Endothelial cell of hepatic sinusoid (primary cell): ENCODE measurements around the gene RAI14.
"Not testable (repeated sequence)": the region's sequence is repeated elsewhere in the genome, so short reads cannot be mapped to it uniquely, and the experiment has no call there.

ENCODE experiments used
- in situ Hi-C: cut with HindIII; loops from 2 replicates; pipeline ENCODE4 v1.10.0; 2017; ENCODE audit warnings: low sequenced_read_pairs

Gene RAI14

DNA sequence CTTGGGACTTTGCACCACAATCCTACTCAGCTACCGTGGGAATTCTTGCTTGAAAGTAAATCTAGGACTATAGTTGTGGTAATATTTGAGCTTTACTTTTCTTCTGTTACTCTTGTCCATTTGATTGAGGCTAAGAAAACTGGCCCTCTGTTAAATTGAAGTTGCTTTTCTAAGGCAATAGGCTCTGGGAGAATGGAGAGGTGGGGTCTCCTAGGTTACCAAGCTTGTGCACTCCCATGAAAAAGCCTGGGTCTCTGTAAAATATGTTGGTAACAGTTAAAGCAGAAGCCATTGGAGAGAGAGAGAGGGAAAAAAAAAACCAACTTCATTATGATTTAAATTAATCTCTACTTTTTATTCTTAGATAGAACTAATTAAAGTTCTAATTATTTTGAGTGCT, 68.6 kb downstream of the RAI14 start:
- in situ Hi-C loops: no loop called here

DNA sequence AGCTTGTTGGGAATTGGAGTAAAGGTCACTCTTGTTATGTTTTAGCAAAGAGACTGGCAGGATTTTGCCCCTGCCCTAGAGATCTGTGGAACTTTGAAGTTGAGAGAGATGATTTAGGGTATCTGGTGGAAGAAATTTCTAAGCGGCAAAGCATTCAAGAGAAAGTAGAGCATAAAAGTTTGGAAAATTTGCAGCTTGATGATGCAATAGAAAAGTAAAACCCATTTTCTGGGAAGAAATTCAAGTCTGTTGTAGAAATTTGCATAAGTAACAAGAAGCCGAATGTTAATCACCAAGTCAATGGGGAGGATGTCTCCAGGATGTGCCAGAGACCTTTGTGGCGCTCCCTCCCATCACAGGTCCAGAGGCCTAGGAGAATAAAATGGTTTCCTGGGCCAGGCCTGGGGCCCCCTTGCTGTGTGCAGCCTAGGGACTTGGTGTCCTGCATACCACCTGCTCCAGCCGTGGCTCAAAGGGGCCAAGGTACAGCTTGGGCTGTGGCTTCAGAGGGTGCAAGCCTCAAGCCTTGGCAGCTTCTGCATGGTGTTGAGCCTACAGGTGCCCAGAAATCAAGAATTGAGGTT, 71.1 kb downstream of the RAI14 start:
- in situ Hi-C loops: not testable (repeated sequence)

DNA sequence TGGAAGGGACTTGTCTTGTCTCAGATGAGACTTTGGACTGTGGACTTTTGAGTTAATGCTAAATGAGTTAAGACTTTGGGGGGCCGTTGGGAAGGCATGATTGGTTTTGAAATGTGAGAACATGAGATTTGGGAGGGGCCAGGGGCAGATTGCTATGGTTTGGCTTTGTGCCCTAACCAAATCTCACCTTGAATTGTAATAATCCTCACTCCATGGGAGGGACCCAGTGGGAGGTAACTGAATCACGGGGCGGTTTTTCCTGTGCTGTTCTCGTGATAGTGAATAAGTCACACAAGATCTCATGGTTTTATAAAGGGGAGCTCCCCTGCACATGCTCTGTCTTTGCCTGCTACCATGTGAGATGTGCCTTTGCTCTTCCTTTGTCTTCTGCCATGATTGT, 72.1 kb downstream of the RAI14 start:
- in situ Hi-C loops: no loop called here

DNA sequence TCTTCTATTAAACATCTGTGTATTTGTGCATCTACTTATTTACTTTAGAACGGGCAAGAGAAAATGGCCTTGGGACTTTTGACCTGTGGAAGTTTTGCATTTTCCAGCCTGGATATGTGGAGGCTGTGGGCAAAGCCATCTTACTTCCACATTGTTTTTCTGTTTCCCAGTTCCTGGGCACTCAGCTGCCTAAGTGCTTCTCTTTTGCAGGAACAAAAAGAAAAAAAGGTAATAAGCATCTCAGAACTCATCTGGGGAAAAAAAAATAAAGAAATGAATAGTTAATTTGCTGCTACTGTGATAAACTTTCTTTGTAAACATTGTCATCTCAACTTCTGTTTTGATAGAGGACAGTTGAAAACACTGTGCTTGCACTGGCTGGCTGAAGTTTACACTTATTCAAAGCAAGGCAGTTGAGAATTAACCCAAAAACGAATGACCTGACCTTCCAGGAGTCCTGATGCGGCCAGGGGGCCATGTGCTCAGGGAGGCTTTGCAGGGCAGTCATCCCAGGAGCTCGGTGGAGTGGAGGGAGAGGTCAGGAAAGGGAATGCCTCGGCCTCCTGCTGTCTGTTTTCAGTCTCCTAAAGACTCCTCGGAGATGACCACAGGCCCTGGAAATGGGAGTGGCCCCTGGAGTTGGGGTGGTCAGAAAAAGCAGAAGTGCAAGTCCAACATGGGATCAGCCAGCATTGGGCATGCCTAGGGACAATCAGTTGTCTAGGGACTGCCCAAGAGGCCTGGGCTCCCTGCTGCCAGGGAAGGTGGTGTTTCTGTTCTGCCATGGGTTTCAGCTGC, 75.5 kb downstream of the RAI14 start:
- in situ Hi-C loops: no loop called here

DNA sequence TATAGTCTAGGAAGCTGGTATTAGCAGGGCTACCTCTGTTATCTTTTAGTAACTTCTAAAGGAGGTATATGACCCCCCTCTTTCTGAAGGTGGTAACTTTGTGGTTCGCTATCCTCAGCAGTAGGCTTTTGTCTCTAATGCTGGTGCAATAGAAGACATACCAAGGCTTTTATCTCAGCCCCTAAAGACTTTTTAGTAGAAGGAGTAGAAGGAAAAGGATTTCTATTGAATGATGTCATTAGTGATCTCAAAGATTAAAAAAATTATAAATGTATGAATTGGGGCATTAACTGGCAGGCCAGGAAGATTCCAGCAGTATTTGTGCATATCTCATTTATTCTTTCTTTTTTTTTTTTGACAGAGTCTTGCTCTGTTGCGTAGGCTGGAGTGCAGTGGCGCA, 78.2 kb downstream of the RAI14 start:
- in situ Hi-C loops: no loop called here

DNA sequence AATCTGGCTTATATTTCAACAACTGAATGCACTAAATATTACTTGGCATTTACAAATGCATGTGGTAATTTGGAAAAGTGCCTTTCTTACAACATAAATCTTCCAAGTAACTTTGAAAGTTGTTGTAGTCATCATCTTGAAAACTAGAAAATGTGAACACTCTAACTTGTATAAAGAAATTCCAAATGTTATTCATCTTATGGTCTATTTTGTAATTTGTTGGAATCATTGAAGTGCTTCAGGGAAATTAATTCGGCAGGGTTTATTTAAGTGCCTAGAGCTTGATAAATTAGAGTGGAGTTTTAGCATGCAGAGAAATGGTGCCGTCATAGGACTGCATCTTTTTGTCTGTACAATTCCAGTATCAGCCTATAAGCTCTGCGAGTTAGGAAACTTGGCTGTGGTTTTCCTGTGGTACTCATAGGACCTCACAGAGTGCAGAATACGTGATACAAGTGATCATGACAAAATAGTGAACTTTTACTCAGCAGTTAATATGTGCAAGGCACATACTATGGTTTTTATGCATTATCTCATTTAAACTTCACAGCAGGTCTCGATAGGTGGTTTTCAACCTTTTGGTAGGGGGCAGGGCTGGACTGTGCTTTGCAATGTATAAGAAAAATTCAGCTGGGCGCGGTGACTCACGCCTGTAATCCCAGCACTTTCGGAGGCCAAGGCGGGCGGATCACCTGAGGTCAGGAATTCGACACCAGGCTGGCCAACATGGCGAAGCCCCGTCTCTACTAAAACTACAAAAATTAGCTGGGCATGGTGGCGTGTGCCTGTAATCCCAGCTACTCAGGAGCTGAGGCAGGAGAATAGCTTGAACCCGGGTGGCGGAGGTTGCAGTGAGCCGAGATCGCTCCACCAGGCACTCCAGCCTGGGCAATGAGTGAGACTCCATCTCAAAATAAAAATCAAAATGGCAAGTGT, 79.6 kb downstream of the RAI14 start:
- in situ Hi-C loops: loop anchor here (5.0 kb wide), 1 partner anchor 48 kb away; no protein-coding TSS in a partner anchor

DNA sequence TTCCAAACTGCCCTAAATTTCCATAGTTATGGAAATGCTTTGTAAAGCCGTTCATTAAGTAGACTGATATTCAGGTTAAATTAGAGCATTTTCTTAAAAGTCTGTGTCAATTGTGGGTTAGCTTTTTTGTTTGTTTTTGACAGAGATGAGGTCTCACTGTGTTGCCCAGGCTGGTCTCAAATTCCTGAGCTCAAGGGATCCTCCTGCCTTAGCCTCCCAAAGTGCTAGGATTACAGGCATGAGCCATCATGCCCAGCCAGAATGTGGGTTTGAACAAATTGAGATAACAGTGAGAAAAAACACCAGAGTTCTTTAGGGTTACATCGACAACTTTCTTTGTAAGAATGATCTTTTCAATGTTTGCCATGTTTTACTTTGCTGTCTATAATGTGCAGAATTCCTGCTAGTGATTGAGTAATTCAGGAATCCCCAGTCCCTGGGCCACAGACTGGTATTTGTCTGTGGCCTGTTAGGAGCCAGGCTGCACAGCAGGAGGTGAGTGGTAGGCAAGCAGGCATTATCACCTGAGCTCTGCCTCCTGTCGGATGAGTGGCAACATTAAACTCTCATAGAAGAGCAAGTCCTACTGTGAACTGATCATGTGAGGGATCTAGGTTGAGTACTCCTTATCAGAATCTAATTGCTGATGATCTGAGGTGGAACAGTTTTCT, 80.5 kb downstream of the RAI14 start:
- in situ Hi-C loops: loop anchor here (5.0 kb wide), 1 partner anchor 49 kb away; no protein-coding TSS in a partner anchor

DNA sequence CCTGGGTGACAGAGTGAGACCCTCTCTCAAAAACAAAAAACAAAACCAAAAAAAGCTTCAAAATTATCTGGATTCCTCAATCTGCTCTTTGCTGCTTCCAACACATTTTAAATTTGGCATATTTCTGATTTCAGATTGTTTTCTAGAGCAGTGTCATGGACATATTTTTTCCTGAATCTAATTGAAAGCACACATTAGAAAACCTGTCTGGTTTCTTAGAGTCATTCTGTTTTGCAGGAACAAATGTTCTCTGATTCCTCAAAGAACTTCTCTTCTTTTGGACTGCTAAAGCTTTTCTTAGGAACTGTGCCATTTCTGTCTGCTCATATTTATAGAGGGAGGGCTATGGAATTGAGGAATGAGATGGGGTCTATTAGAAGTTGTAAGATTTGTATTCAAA, 81.6 kb downstream of the RAI14 start:
- in situ Hi-C loops: loop anchor here (5.0 kb wide), 1 partner anchor 50 kb away; no protein-coding TSS in a partner anchor

DNA sequence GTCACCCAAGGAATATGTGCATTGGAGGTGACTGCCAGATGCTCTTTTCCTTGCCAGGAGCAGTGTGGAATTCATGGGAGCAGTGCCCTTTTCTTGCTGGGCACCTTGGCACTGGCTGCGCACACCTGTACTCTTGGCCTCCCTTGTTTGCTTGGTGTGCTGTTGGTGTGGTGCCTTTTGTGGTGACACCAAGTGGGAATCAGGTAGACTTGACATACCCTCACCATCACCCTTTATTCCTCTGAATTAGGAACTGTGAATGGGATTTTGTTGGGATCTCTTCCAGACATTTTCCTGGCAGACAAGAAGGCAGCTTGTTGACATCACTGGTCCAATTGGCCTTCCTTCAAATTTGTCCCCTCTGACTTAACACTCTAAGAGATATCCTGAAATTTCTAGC, 82.3 kb downstream of the RAI14 start:
- in situ Hi-C loops: loop anchor here (5.0 kb wide), 1 partner anchor 51 kb away; no protein-coding TSS in a partner anchor

DNA sequence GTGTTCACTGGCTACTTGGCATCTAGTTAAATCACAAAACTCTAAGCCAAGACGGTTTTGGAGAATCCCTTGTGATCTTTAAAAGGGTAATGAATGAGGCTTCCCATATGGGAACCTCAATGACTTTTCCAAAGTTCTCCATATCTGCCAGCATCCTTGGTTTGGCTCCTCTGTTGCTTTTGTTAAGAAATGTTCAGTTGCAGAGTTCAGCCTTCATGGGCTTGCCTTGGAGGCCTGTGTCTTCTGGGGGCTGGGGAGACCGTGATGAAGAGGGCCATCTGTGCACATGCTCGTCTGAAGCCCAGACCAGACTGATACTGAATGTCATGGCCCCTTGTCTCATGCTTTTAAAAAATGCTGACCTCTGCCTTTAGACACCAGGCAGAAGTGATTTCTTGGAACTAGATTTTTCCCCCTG, 84.3 kb downstream of the RAI14 start:
- in situ Hi-C loops: no loop called here

DNA sequence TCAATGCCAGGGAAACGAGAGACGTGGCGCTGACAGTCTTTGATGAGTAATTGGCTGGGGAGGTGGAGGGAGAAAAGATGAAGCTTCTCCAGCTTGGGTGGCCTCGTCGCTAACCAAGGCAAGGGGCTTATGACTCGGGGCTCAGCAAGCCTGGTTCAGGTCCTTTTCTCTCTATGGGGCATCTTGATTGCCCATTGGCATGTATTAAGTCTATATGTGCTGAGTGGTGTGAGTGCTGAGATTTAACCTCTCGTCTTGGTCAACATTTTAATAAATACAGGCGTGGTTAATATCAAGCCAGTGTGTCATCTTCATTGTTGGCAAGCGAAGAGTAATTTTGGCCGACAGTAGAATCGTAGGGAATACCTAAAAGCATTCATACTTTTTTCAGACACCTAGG, 85.9 kb downstream of the RAI14 start:
- in situ Hi-C loops: no loop called here

DNA sequence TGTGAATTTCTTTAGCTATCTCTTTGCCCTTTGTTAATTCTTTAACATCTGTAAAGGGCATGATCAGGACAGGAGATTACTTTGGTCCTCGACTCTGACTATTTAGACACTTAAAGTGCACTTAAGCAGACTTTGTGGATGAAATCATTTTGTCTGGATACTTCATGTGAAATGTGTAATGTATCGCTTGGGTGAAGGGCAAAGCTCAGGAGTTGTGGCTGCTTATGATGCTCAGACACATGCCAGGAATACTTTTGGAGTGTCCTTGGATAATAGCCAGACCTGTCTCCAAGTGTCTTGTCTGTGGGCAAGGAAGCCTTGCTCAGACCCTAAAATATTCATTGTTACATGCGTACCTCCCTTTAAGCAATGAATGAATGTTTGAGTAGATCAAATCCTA, 87.8 kb downstream of the RAI14 start:
- in situ Hi-C loops: no loop called here

DNA sequence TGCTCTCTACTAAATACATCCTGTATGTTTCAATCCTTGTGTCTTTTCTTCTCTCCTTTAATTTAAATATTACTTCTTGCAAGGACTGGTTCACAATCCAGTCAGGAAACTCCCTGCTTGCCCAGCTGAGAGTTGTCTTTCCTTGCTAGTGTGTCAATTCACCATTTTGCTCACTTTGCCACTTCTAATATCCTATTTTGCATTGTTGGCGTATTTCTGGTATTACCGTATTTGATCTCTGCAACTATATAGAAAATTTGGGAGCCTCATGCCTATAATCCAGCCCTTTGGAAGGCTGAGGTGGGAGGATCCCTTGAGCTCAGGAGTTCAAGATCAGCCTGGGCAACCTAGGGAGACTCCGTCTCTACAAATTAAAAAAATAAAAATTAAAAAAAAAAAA, 92.3 kb downstream of the RAI14 start:
- in situ Hi-C loops: no loop called here

DNA sequence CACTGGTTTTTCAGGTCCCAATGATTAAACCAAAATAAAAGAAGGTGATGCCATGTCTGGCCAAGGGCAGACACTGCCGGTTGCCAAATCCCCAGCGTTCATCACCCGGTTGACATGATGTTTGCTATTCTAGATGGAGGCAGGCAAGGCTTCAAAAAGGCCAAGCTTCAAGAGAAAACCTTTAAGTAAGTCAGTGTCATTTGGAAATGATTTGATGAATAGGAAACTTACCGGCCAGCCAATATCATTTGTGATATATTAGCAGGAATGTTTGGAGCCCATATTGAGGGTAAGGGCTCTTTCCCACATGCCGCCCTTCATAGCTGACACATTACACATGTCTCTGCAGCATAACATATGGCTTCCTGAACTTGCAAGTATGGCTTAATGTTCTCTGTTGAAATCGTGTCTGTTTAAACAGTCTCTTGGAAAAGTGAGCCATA, 93.3 kb downstream of the RAI14 start:
- in situ Hi-C loops: no loop called here

DNA sequence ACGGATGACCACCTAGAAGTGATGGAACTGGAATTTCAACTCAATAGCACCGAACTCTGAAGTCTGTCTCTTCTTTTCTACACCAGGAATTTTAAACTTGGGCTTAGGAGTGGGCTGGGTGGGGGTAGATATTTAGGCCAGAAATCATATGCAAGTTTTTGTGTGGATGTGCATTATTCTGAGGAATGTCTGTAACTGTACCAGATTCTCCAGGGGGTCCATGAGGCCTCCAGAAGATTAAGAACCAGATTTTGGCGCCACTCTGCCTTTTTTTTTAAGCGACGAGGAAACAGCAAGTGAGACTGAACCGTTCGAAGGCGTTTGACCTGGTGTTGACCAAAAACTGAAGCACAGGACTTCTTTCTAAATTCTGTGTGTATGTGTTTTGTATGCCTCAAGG, 94.1 kb downstream of the RAI14 start:
- in situ Hi-C loops: no loop called here

DNA sequence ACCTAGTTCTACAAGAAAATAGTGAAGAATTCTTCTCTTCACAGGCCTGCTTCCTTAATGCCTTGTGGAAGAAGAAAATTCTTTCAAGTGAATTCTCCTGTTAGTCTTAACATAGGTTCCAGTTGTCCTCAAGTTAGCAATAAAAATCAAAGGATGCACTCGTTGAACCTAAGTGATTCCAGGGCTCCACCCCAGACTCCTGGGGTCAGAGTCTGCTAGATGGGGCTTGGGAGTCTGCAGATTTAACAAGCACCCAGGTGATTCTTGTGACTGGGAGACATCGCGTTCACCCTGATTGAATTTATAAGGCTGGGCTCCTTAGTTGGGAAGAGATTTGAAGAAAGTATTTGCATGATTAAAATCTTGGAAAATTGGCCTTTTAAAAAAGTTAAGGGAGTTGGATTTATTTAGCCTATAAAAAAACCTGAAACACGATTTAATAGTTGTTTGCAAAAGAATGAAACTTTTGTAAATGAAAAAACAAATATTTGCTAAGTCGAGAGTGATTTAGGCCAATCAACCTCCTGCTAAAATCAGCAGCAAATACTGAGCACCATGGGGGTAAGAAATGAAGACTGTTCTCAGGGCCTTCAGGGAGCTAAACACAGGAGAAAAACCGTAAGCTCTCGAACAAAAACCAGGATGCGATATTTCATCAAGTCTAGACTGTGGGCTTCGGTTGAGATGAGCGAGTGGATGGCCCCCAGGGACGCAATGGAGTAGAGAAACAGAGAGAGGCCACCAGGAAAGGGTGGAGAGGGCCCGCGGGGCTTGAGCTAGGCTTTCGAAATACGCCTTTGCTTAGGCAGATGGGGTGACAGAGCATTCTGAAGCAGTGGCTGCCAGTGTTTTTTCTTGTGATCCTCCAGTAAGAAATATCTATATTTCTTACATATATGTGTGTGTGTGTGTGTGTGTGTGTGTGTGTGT, 95.9 kb downstream of the RAI14 start:
- in situ Hi-C loops: no loop called here

DNA sequence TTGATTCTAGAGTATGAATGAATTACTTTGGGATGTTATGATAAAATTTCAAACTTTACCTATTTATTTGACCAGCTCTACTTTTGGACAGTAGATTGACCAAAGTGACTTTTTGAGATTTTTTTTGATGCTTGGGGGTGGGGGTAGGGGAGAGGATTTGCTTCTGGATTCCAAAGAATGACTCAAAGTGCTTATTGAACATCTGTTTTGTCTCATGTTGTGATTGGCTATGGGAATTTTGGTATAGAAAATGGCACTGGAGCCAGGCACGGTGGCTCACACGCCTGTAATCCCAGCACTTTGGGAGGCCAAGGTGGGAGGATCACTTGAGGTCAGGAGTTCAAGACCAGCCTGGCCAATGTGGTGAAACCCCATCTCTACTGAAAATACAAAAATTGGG, 97.1 kb downstream of the RAI14 start:
- in situ Hi-C loops: not testable (repeated sequence)

DNA sequence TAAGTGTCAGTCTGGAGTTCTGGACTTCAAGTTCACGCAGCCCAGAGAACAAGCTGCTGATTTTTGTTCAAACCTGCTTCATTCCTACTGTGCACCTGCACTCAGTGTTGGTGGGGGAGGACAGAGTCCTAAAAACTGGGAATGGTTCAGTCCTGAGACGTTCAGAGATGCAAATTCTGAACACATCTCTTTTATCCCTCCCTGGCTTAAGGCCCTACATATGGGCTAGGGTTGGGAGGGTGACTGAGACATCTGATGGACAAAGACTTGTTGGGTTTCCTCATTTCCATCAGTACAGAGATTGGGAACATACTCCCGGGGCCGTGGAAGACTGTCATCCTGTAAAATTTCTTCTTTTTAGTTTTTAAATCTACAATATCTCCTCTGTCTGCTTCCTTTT, 99.8 kb downstream of the RAI14 start:
- in situ Hi-C loops: no loop called here

DNA sequence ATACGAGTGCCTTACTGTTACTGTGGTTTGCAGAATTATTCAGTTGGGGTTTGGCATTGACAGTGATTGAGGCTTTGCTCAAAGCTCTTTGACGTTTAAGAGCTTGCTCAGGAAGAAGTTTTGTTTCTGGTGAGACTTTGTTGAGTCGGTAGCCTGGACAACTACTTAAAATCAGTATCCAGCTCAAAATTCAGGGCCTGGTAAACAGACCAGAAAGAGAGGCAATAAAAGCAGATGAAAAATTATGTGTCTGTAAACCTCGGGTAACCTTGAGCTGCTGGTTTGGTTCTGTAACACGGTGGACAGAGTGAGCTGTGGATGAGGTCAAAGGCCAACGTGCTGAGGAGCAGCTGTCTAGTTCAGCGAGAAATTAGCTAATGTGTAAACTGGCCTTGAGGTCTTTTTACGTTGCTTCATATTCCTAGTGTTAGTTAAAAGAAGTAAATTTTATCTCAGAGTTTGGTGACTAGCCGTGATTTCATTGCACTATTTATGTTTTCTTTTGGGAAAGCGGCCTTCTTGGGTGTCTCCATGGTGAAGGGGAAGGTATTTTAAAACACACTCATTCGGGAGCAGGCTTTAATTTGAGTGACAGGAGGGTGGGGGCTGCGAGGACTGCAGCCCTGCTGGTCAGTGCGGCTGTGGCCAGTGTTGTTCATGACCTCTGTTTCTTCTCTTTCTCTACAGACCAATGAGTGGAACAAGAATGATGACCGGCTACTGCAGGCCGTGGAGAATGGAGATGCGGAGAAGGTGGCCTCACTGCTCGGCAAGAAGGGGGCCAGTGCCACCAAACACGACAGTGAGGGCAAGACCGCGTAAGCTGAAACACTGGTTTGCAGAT, 100.9 kb downstream of the RAI14 start:
- in situ Hi-C loops: no loop called here
